Endothelial cell of umbilical vein (primary cell): ENCODE data around the gene KCNE4. TPM values are rescaled to one million over a fixed set of nuclear protein-coding genes. Genes with fewer than 3 reads are reported as not detected.

Source experiments
- BruUV-seq: library from RNA; stranded (reverse); fragments of 400-500 nt; replicated peaks from 2 replicates; lab custom pipeline; 2021; lab: Mats Ljungman, UMichigan
- CTCF ChIA-PET: fragments of 300-600, 350-600 bp; sonication (Branson Sonifier 250); formaldehyde crosslinking; loops from one replicate; lab custom pipeline; 2021; ENCODE audit warnings: antibody characterized with exemption, inconsistent platforms; lab: Charles Lee
- POLR2A ChIA-PET: fragments of 300-600, 350-600 bp; sonication (Branson Sonifier 250); formaldehyde crosslinking; loops from one replicate; lab custom pipeline; 2021; ENCODE audit warnings: antibody characterized with exemption, inconsistent platforms; lab: Charles Lee
- DNase-seq: peaks from one replicate; pipeline ENCODE4 v3.0.0-alpha.2; 2011; ENCODE audit warnings: low read depth, low spot score
- FAIRE-seq: peaks from 2 replicates; lab custom pipeline; 2011; peaks lifted over from hg19 to GRCh38; lab: Jason Lieb, UNC
- H2AFZ ChIP-seq: 2 replicates; pipeline ENCODE4 v1.6.0; 2012; ENCODE audit warnings: low read depth, low read length, control low read depth, inconsistent platforms
- H3K27ac ChIP-seq: 2 replicates; pipeline ENCODE4 v1.5.1; 2011; ENCODE audit warnings: low read depth, mild to moderate bottlenecking, control low read depth, low read length, moderate library complexity; ENCODE audit not compliant: insufficient read depth
- H3K27me3 ChIP-seq, 2 experiments: 2 replicates each; pipeline versions ENCODE4 v1.6.0 to v1.6.1; 2011; ENCODE audit warnings: low read length in 2 of 2, mixed read lengths in 1 of 2; ENCODE audit not compliant: control insufficient read depth in 2 of 2, insufficient read depth in 2 of 2
- H3K36me3 ChIP-seq, 2 experiments: 2 replicates in 1 of 2; 3 replicates in 1 of 2; pipeline ENCODE4 v1.5.1; 2011; ENCODE audit warnings: low read length in 2 of 2, mild to moderate bottlenecking in 1 of 2, moderate library complexity in 1 of 2; ENCODE audit not compliant: control insufficient read depth in 2 of 2, insufficient read depth in 2 of 2; ENCODE audit errors: extremely low read depth in 1 of 2
- H3K4me1 ChIP-seq: 3 replicates; pipeline ENCODE4 v1.5.1; 2011; ENCODE audit warnings: mild to moderate bottlenecking, low read length; ENCODE audit not compliant: control insufficient read depth, insufficient read depth; ENCODE audit errors: extremely low read depth
- H3K4me2 ChIP-seq: 2 replicates; pipeline ENCODE4 v1.6.1; 2011; ENCODE audit warnings: low read length, control low read depth, mixed read lengths; ENCODE audit not compliant: insufficient read depth
- H3K4me3 ChIP-seq, 3 experiments: fragments of 200-600 bp in 1 of 3; sonication (generic), shearing (Covaris generic) in 1 of 3; replicated peaks in 1 of 3; 2 replicates each; pipeline ENCODE4 v1.5.1; 2011 to 2016; ENCODE audit warnings: control low read depth in 3 of 3, low read length in 3 of 3, mild to moderate bottlenecking in 2 of 3, inconsistent platforms in 1 of 3, low read depth in 1 of 3, moderate library complexity in 1 of 3; ENCODE audit not compliant: insufficient read depth in 1 of 3
- H3K79me2 ChIP-seq: 2 replicates; pipeline ENCODE4 v1.6.0; 2012; ENCODE audit warnings: low read length, inconsistent platforms; ENCODE audit not compliant: control insufficient read depth, insufficient read depth
- H3K9ac ChIP-seq: replicated peaks from 2 replicates; pipeline ENCODE3; 2011; ENCODE audit warnings: low read length, control low read depth; ENCODE audit not compliant: insufficient read depth; ENCODE audit errors: extremely low read depth
- H3K9me1 ChIP-seq: replicated peaks from 3 replicates; pipeline ENCODE4 v1.6.0; 2011; ENCODE audit warnings: mild to moderate bottlenecking, low read length; ENCODE audit not compliant: control insufficient read depth, insufficient read depth; ENCODE audit errors: extremely low read depth
- H3K9me3 ChIP-seq: replicated peaks from 2 replicates; pipeline ENCODE4 v1.5.1; 2012; ENCODE audit warnings: low read length, inconsistent platforms; ENCODE audit not compliant: control insufficient read depth, insufficient read depth
- H4K20me1 ChIP-seq: replicated peaks from 2 replicates; pipeline ENCODE3; 2011; ENCODE audit warnings: mild to moderate bottlenecking, low read length; ENCODE audit not compliant: control insufficient read depth, insufficient read depth; ENCODE audit errors: extremely low read depth
- EZH2 ChIP-seq: IDR thresholded peaks from 2 replicates; pipeline ENCODE4 v1.6.1; 2012; ENCODE audit warnings: borderline replicate concordance, low read depth, mild to moderate bottlenecking, moderate library complexity, low read length, inconsistent platforms; ENCODE audit not compliant: severe bottlenecking
- FOS ChIP-seq: IDR thresholded peaks from 2 replicates; pipeline ENCODE4 v1.6.1; 2011; ENCODE audit warnings: mild to moderate bottlenecking, low read length, moderate library complexity, borderline replicate concordance; ENCODE audit not compliant: insufficient read depth
- GATA2 ChIP-seq: IDR thresholded peaks from 2 replicates; pipeline ENCODE4 v1.7.0; 2011; ENCODE audit warnings: low read depth, mild to moderate bottlenecking, moderate library complexity, mixed read lengths, low read length; ENCODE audit not compliant: insufficient read length, insufficient read depth
- JUN ChIP-seq: IDR thresholded peaks from 2 replicates; pipeline ENCODE4 v1.6.1; 2011; ENCODE audit warnings: borderline replicate concordance, low read depth; ENCODE audit not compliant: insufficient read length, insufficient read depth
- MYC ChIP-seq: IDR thresholded peaks from one replicate; pipeline ENCODE4 v1.6.1; 2011; ENCODE audit warnings: mild to moderate bottlenecking, low read depth, low read length
- POLR2A ChIP-seq: IDR thresholded peaks from 2 replicates; pipeline ENCODE4 v1.6.1; 2012; ENCODE audit warnings: low read depth, mild to moderate bottlenecking, control low read depth, low read length
- POLR2AphosphoS5 ChIP-seq: IDR thresholded peaks from 2 replicates; pipeline ENCODE4 v1.6.1; 2012; ENCODE audit warnings: low read depth, mild to moderate bottlenecking, control low read depth, low read length, moderate library complexity; ENCODE audit not compliant: insufficient read depth
- dilution Hi-C: fragments of 300-500 bp; cut with MboI; formaldehyde crosslinking; loops from one replicate; pipeline ENCODE4 v1.15.0; 2019; ENCODE audit warnings: low sequenced_read_pairs; ENCODE audit not compliant: extremely low pct_ligation_motif_present
- intact Hi-C: fragments of 100-400 bp; cut with micrococcal nuclease; formaldehyde crosslinking; loops from one replicate; pipeline ENCODE4 v1.10.0; 2022
- polyA plus RNA-seq, 4 experiments: library from polyadenylated mRNA; depleted of rRNA in 3 of 4; stranded (reverse) in 3 of 4; unstranded in 1 of 4; fragments of >200 nt; gene quantifications; 2 replicates each; pipeline versions ENCODE4 v1.2.1 to v1.2.3, GENCODE V29; 2011 to 2012; ENCODE audit warnings: missing spikeins in 1 of 4
- total RNA-seq: library from RNA; stranded (reverse); gene quantifications from 2 replicates; pipeline ENCODE4 v1.2.3, GENCODE V29; 2021
- TF ChIP-seq, protein P1 (sequence below): IDR thresholded peaks from 2 replicates; pipeline ENCODE4 v1.6.1; 2011; ENCODE audit not compliant: insufficient read depth, insufficient read length
- TF ChIP-seq, protein P2 (sequence below), 2 donors: IDR thresholded peaks; 1 replicate in 1 of 2; 2 replicates in 1 of 2; pipeline ENCODE4 v1.5.1; 2011; ENCODE audit warnings: low read length in 2 of 2, mild to moderate bottlenecking in 2 of 2, moderate library complexity in 2 of 2, control low read depth in 1 of 2, inconsistent platforms in 1 of 2, low read depth in 1 of 2; ENCODE audit not compliant: insufficient read depth in 1 of 2; ENCODE audit errors: extremely low read depth in 1 of 2

KCNE4 gene
- total and polyA plus RNA-seq, 2 donors (not counting 3 experiments of a cell fraction or from before 2014, with no cell fraction given): 0.01 TPM; not detected in 1

DNA sequence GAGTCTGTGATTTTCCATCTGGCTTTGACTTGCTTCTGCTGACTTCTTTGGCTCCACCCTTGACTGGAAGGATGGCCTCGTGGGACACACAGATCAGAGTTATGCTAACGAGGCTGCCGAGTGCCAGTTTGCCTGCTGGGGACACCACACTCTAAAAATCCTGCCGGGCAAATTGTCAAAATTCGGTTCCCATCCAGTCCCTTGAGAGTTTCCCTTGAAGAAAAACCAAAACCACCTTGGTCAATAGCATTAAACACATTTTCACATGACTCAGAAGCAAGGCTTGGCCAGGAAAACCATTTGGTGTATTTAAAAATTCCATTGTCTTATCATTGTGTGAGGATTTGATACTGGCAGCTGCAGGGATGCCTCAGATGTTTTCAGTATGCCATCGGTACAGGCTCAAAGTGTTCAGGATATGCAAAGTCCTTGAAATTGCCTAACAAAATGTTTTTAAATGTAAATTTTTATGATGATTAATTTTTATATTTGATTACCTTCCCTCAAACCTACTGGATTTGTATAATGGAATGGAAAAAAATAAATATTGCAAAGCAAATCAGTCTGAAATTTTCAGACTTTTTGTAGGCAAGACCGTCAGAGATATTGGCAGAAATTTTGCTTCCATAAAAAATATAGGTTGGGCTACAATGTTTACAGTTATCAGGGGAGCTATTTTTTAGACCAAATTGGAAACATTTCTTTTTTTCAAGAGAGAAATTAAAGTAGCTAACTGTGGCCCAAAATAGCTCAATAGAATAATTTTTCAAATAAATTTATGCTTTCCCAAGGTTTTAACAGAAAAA, 41.6 kb downstream of the KCNE4 start:
- ChIA-PET CTCF (interaction anchor here (1.5 kb wide), 1 partner anchor 11 kb away, joined by 4 read pairs; no protein-coding TSS in a partner anchor), POLR2A (no interaction called here)
- H3K79me2 ChIP-seq: no peaks in the 10 kb centered on the region
- no peaks in the 10 kb centered on the region for H4K20me1 ChIP-seq
- no peaks in the 10 kb centered on the region for H3K36me3 ChIP-seq
- intact Hi-C loops (no loop called here), dilution Hi-C loops (no loop called here)
- H3K27ac ChIP-seq: no peak overlapping the region
- H3K27me3 ChIP-seq: peaks cover 0 to 2% of the 10 kb centered on the region in 2 experiments
- no peak overlapping the region for H3K4me3 ChIP-seq
- H3K4me2 ChIP-seq: no peak overlapping the region
- no TSS peak for BruUV-seq
- no peak for FAIRE-seq
- H3K9me3 ChIP-seq: no peaks in the 10 kb centered on the region
- no peak for DNase-seq
- TF ChIP-seq, protein P1, sequence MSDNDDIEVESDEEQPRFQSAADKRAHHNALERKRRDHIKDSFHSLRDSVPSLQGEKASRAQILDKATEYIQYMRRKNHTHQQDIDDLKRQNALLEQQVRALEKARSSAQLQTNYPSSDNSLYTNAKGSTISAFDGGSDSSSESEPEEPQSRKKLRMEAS: no peak
- TF ChIP-seq, protein P2, sequence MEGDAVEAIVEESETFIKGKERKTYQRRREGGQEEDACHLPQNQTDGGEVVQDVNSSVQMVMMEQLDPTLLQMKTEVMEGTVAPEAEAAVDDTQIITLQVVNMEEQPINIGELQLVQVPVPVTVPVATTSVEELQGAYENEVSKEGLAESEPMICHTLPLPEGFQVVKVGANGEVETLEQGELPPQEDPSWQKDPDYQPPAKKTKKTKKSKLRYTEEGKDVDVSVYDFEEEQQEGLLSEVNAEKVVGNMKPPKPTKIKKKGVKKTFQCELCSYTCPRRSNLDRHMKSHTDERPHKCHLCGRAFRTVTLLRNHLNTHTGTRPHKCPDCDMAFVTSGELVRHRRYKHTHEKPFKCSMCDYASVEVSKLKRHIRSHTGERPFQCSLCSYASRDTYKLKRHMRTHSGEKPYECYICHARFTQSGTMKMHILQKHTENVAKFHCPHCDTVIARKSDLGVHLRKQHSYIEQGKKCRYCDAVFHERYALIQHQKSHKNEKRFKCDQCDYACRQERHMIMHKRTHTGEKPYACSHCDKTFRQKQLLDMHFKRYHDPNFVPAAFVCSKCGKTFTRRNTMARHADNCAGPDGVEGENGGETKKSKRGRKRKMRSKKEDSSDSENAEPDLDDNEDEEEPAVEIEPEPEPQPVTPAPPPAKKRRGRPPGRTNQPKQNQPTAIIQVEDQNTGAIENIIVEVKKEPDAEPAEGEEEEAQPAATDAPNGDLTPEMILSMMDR (IDR thresholded peaks at IDR 0.05; ENCODE audit: extremely low read depth in 1 of 2, insufficient read depth in 1 of 2, low read depth in 1 of 2, low read length in 2 of 2): no peak
- TF ChIP-seq JUN (no peak), POLR2AphosphoS5 (no peak), EZH2 (no peak), MYC (no peak), GATA2 (no peak), FOS (no peak), POLR2A (no peak)
- H3K9me1 ChIP-seq: no peaks in the 10 kb centered on the region
- H2AFZ ChIP-seq: no peak overlapping the region
- H3K9ac ChIP-seq: no peak overlapping the region
- no peaks in the 10 kb centered on the region for H3K4me1 ChIP-seq
